A549 (cell line): Measurements from ENCODE around the gene PREX1.

Experiments
- BHLHE40 ChIP-seq: IDR thresholded peaks from 2 replicates; pipeline ENCODE4 v1.6.1; 2012; ENCODE audit warnings: low read depth, low read length, inconsistent platforms
- CEBPB ChIP-seq, 2 experiments: fragments of >200 bp in 1 of 2; sonication (Bioruptor Twin) in 1 of 2; formaldehyde crosslinking in 1 of 2; IDR thresholded peaks; 2 replicates each; pipeline ENCODE4 v1.6.1; 2012 to 2016
- CTCF ChIP-seq: fragments of >200 bp; sonication (Bioruptor Twin); formaldehyde crosslinking; IDR thresholded peaks from 3 replicates; pipeline ENCODE4 v1.5.1; 2016
- EP300 ChIP-seq, 2 experiments: fragments of >200 bp; sonication (Bioruptor Twin); formaldehyde crosslinking; IDR thresholded peaks; 2 replicates in 1 of 2; 3 replicates in 1 of 2; pipeline ENCODE4 v1.6.1; 2016 to 2017
- HDAC2 ChIP-seq: fragments of 200-600 bp; sonication (generic); IDR thresholded peaks from 2 replicates; pipeline ENCODE4 v1.6.1; 2016
- KDM1A ChIP-seq: fragments of 200-600 bp; sonication (generic); IDR thresholded peaks from 2 replicates; pipeline ENCODE4 v1.6.1; 2016; ENCODE audit warnings: low read depth, mild to moderate bottlenecking
- MAFK ChIP-seq: fragments of 450-650 bp; IDR thresholded peaks from 2 replicates; pipeline ENCODE4 v1.6.1; 2014; ENCODE audit not compliant: partially characterized antibody
- POLR2A ChIP-seq: IDR thresholded peaks from 2 replicates; pipeline ENCODE4 v1.6.1; 2012; ENCODE audit warnings: mild to moderate bottlenecking, low read length
- POLR2AphosphoS2 ChIP-seq: conservative IDR thresholded peaks from 2 replicates; pipeline ENCODE4 v1.6.1; 2012; ENCODE audit warnings: low read length, improper control_type of control experiment, inconsistent platforms
- RAD21 ChIP-seq, 2 experiments: fragments of >200 bp in 1 of 2; sonication (Bioruptor Twin) in 1 of 2; formaldehyde crosslinking in 1 of 2; IDR thresholded peaks in 1 of 2; conservative IDR thresholded peaks in 1 of 2; 2 replicates in 1 of 2; 3 replicates in 1 of 2; pipeline ENCODE4 v1.6.1; 2012 to 2018; ENCODE audit warnings: inconsistent platforms in 1 of 2
- TF ChIP-seq, protein P1 (sequence below): fragments of 450-650 bp; IDR thresholded peaks from 2 replicates; pipeline ENCODE4 v1.6.1; 2014; ENCODE audit warnings: antibody characterized with exemption

GRCh38 chr20:48788486-48789072, 39.2 kb downstream of the PREX1 start:
- TF ChIP-seq POLR2A (no peak), CEBPB (IDR thresholded peaks at IDR 0.05) (no peak), EP300 (IDR thresholded peaks at IDR 0.05) (no peak), CTCF (no peak), RAD21 (conservative IDR thresholded peaks at IDR 0.05 in 1 of 2, IDR thresholded peaks at IDR 0.05 in 1 of 2) (no peak), POLR2AphosphoS2 (no peak), KDM1A (no peak), MAFK (no peak), BHLHE40 (no peak), HDAC2 (no peak)
- TF ChIP-seq, protein P1, sequence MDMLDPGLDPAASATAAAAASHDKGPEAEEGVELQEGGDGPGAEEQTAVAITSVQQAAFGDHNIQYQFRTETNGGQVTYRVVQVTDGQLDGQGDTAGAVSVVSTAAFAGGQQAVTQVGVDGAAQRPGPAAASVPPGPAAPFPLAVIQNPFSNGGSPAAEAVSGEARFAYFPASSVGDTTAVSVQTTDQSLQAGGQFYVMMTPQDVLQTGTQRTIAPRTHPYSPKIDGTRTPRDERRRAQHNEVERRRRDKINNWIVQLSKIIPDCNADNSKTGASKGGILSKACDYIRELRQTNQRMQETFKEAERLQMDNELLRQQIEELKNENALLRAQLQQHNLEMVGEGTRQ, result no peak
